ENCODE data around the gene SLC13A3. TPM values are rescaled to one million over a fixed set of nuclear protein-coding genes. Genes with fewer than 3 reads are reported as not detected.

Gene SLC13A3
- total RNA-seq, 4 donors from 2014 or later, result 1.1 to 8.9 (median 4.2) TPM

DNA sequence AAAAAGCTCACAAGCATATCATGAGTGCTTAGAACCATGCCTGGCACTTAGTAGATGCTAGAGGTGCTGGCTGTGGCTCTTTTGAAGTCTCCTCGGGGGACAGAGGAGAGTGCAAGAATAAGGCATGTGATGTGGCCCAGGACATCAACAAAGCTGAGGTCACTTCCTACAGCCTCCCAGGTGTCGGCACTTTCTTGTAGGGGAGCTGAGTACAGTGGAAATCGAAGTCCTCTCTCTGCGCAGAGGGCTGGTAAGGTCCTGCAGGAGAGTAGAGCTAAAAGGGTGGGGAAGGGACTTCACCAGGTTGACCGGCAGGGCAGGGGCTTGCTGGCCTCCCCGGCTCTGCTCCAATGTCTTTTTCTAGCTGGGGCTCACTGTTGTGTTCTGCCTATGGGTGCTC, 11.2 kb downstream of the SLC13A3 start:
- no peaks in the 10 kb centered on the region for H3K27me3 ChIP-seq
- WGBS, result 73% methylated on average over 5 of the region's 6 CpGs
- no peaks in the 10 kb centered on the region for H3K9me3 ChIP-seq
- H3K27ac ChIP-seq, result no peak overlapping the region
- H3K36me3 ChIP-seq, result no peaks in the 10 kb centered on the region
- no peak for DNase-seq (ENCODE audit: low spot score in 2 of 2)
- H3K4me1 ChIP-seq, result no peaks in the 10 kb centered on the region
- no peak overlapping the region for H3K4me3 ChIP-seq
- TF ChIP-seq POLR2AphosphoS5 (IDR thresholded peaks at IDR 0.05) (no peak), POLR2A (IDR thresholded peaks at IDR 0.05) (no peak)
- TF ChIP-seq, protein P1, sequence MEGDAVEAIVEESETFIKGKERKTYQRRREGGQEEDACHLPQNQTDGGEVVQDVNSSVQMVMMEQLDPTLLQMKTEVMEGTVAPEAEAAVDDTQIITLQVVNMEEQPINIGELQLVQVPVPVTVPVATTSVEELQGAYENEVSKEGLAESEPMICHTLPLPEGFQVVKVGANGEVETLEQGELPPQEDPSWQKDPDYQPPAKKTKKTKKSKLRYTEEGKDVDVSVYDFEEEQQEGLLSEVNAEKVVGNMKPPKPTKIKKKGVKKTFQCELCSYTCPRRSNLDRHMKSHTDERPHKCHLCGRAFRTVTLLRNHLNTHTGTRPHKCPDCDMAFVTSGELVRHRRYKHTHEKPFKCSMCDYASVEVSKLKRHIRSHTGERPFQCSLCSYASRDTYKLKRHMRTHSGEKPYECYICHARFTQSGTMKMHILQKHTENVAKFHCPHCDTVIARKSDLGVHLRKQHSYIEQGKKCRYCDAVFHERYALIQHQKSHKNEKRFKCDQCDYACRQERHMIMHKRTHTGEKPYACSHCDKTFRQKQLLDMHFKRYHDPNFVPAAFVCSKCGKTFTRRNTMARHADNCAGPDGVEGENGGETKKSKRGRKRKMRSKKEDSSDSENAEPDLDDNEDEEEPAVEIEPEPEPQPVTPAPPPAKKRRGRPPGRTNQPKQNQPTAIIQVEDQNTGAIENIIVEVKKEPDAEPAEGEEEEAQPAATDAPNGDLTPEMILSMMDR (IDR thresholded peaks at IDR 0.05), result no peak

DNA sequence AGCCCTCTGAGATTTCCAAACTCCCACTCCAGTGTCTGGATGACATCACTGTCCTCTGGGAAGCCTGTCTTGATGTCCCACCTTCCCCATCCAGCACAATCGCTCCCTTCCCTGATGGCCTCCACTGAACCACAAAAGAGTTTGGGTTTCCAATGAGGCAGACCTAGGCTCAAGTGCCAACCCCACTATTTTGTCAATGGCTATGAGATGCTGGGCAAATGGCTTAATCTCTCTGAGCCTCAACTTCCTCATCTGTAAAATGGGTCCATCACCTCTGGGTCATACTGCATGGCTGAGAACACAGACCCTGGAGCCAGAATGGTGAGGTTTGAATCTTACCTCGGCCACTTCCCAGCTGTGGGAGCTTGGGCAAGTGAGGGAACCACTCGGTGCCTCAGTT, 11.7 kb downstream of the SLC13A3 start:
- DNase-seq (ENCODE audit: low spot score in 2 of 2), result no peak
- TF ChIP-seq EP300 (IDR thresholded peaks at IDR 0.05) (no peak), POLR2A (IDR thresholded peaks at IDR 0.05) (no peak), POLR2AphosphoS5 (IDR thresholded peaks at IDR 0.05) (no peak)
- TF ChIP-seq, protein P1 (IDR thresholded peaks at IDR 0.05), result no peak
- Histone ChIP-seq H3K4me3 (no peak overlapping the region), H3K36me3 (no peaks in the 10 kb centered on the region), H3K4me1 (no peaks in the 10 kb centered on the region), H3K27ac (no peak overlapping the region), H3K9me3 (no peaks in the 10 kb centered on the region), H3K27me3 (no peaks in the 10 kb centered on the region)
- 100% methylated on average over 3 of the region's 3 CpGs for WGBS

DNA sequence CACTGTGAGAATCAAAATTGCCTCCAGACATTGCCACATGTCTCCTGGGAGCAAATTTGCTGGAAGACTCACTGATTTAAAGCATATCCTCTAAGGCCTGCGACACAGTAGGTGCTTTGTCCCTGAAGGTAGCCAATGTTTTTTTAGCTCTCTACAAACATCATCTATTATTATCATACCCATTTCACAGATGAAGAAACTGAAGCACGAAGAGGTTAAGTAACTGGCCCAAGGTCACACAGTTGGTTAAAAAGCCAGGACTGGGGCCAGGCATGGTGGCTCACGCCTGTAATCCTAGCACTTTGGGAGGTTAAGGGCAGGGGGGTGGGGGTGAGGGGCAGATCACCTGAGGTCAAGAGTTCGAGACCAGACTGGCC, 12.4 kb downstream of the SLC13A3 start:
- no peaks in the 10 kb centered on the region for H3K4me1 ChIP-seq
- TF ChIP-seq, protein P1 (IDR thresholded peaks at IDR 0.05), result no peak
- TF ChIP-seq POLR2AphosphoS5 (IDR thresholded peaks at IDR 0.05), result no peak
- TF ChIP-seq EP300 (IDR thresholded peaks at IDR 0.05), result no peak
- TF ChIP-seq POLR2A (IDR thresholded peaks at IDR 0.05), result no peak
- WGBS, result 89% methylated on average over 4 of the region's 4 CpGs

GRCh38 chr20:46638134-46638897, 12.9 kb downstream of the SLC13A3 start:
- no peak for TF ChIP-seq EP300 (IDR thresholded peaks at IDR 0.05)
- no peak for TF ChIP-seq POLR2AphosphoS5 (IDR thresholded peaks at IDR 0.05)
- no peak for TF ChIP-seq POLR2A (IDR thresholded peaks at IDR 0.05)
- TF ChIP-seq, protein P1 (IDR thresholded peaks at IDR 0.05), result no peak
- Histone ChIP-seq H3K36me3 (no peaks in the 10 kb centered on the region), H3K4me1 (no peaks in the 10 kb centered on the region), H3K27me3 (no peaks in the 10 kb centered on the region), H3K4me3 (no peak overlapping the region), H3K27ac (no peak overlapping the region), H3K9me3 (no peaks in the 10 kb centered on the region)
- DNase-seq (ENCODE audit: low spot score in 2 of 2), result no peak
- WGBS, result 83% methylated on average over 17 of the region's 18 CpGs

More for the DNA sequence above, 12.4 kb downstream of the SLC13A3 start:
- H3K9me3 ChIP-seq, result no peaks in the 10 kb centered on the region
- no peak for DNase-seq (ENCODE audit: low spot score in 2 of 2)
- H3K36me3 ChIP-seq, result no peaks in the 10 kb centered on the region
- H3K4me3 ChIP-seq, result no peak overlapping the region
- no peak overlapping the region for H3K27ac ChIP-seq
- no peaks in the 10 kb centered on the region for H3K27me3 ChIP-seq

DNA sequence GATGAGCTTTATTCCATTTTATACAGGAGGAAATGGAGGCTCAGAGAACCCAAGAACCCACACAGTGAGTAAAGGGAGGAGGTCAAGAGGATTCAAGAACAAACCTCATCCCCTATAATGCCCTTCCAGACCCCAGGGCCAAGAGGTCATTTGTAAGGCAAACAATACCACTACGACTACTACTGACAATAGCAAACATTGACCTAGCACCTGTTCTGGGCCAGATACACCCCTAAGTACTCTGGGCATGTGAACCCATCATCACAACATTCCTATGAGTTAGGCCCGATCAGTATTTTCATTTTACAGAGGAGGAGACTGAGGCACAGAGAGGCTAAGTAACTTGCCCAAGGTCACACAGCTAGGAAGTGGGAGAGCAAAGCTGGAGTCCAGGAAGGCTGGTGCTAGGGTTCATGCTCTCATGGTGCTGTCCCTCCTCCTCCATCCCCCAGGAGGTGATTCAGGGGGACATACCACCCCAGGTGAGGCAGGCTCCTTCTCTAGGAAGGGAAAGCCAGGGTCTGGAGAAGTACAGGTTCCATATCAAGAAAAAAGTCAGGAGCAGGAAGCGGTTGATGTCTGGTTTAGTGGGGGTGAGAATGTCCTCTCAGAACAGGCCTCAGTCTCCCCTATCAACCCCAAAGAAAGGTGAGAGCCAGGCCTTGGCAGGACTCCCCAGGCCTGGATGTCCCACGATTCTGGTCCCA, 13.7 kb downstream of the SLC13A3 start:
- 94% methylated on average over 3 of the region's 4 CpGs for WGBS
- H3K4me1 ChIP-seq, result no peaks in the 10 kb centered on the region
- DNase-seq (ENCODE audit: low spot score in 2 of 2), result no peak
- H3K27ac ChIP-seq, result no peak overlapping the region
- no peak for TF ChIP-seq POLR2A (IDR thresholded peaks at IDR 0.05)
- no peak for TF ChIP-seq POLR2AphosphoS5 (IDR thresholded peaks at IDR 0.05)
- TF ChIP-seq EP300 (IDR thresholded peaks at IDR 0.05), result no peak
- TF ChIP-seq, protein P1 (IDR thresholded peaks at IDR 0.05), result no peak
- no peaks in the 10 kb centered on the region for H3K9me3 ChIP-seq
- H3K27me3 ChIP-seq, result no peaks in the 10 kb centered on the region
- no peaks in the 10 kb centered on the region for H3K36me3 ChIP-seq
- no peak overlapping the region for H3K4me3 ChIP-seq

All from suprapubic skin (tissue), 4 donors.